ENCODE measurements around the gene CST8.

CST8 gene

GRCh38 chr20:23541776-23542175, 50.9 kb downstream of the CST8 start:
- no peaks in the 10 kb centered on the region for H3K9me2 ChIP-seq (replicated peaks; ENCODE audit: low read depth, low read length)
- TF ChIP-seq EZH2phosphoT487 (IDR thresholded peaks at IDR 0.05; ENCODE audit: borderline replicate concordance) (no peak), CTCF (conservative IDR thresholded peaks at IDR 0.05; ENCODE audit: low read length) (no peak)
- no peaks in the 10 kb centered on the region for H3K79me2 ChIP-seq (ENCODE audit: insufficient read depth, low read length)
- H3K9me3 ChIP-seq (ENCODE audit: insufficient read depth, low read depth, low read length) = no peaks in the 10 kb centered on the region
- H3K27me3 ChIP-seq (ENCODE audit: insufficient read depth, low read length, poor library complexity, severe bottlenecking) = no peaks in the 10 kb centered on the region
- H4K20me1 ChIP-seq (ENCODE audit: insufficient read depth, low read length, poor library complexity, severe bottlenecking) = no peaks in the 10 kb centered on the region
- H3K4me2 ChIP-seq (ENCODE audit: low read depth, low read length, poor library complexity, severe bottlenecking) = no peak overlapping the region
- H2AFZ ChIP-seq (ENCODE audit: low read length) = no peak overlapping the region
- H3K4me3 ChIP-seq (ENCODE audit: low read length, poor library complexity, severe bottlenecking) = no peak overlapping the region
- no peaks in the 10 kb centered on the region for H3K4me1 ChIP-seq (ENCODE audit: insufficient read depth, low read length, poor library complexity, severe bottlenecking)
- H3K36me3 ChIP-seq (ENCODE audit: insufficient read depth, low read length) = no peaks in the 10 kb centered on the region
- no peaks in the 10 kb centered on the region for H3F3A ChIP-seq (ENCODE audit: low read depth)
- H3K9ac ChIP-seq (ENCODE audit: low read depth, low read length, poor library complexity, severe bottlenecking) = no peak overlapping the region

- H2AFZ ChIP-seq (ENCODE audit: low read length) = no peak overlapping the region
- no peaks in the 10 kb centered on the region for H3K27me3 ChIP-seq (ENCODE audit: insufficient read depth, low read length, poor library complexity, severe bottlenecking)
- H3K4me3 ChIP-seq (ENCODE audit: low read length, poor library complexity, severe bottlenecking) = no peak overlapping the region
- no peaks in the 10 kb centered on the region for H3K9me3 ChIP-seq (ENCODE audit: insufficient read depth, low read depth, low read length)
- no peaks in the 10 kb centered on the region for H3F3A ChIP-seq (ENCODE audit: low read depth)
- H3K9me2 ChIP-seq (replicated peaks; ENCODE audit: low read depth, low read length) = no peaks in the 10 kb centered on the region
- H3K4me2 ChIP-seq (ENCODE audit: low read depth, low read length, poor library complexity, severe bottlenecking) = no peak overlapping the region
- no peaks in the 10 kb centered on the region for H4K20me1 ChIP-seq (ENCODE audit: insufficient read depth, low read length, poor library complexity, severe bottlenecking)
- H3K4me1 ChIP-seq (ENCODE audit: insufficient read depth, low read length, poor library complexity, severe bottlenecking) = no peaks in the 10 kb centered on the region
- no peak overlapping the region for H3K9ac ChIP-seq (ENCODE audit: low read depth, low read length, poor library complexity, severe bottlenecking)
- TF ChIP-seq CTCF (conservative IDR thresholded peaks at IDR 0.05; ENCODE audit: low read length) (no peak), EZH2phosphoT487 (IDR thresholded peaks at IDR 0.05; ENCODE audit: borderline replicate concordance) (no peak)
- H3K79me2 ChIP-seq (ENCODE audit: insufficient read depth, low read length) = no peaks in the 10 kb centered on the region
- no peaks in the 10 kb centered on the region for H3K36me3 ChIP-seq (ENCODE audit: insufficient read depth, low read length)
Observed at GRCh38 chr20:23542801-23543200, 51.9 kb downstream of the CST8 start.

GRCh38 chr20:23544133-23544532, 53.2 kb downstream of the CST8 start:
- no peaks in the 10 kb centered on the region for H3K4me1 ChIP-seq (ENCODE audit: insufficient read depth, low read length, poor library complexity, severe bottlenecking)

More at GRCh38 chr20:23544133-23544532, 53.2 kb downstream of the CST8 start:
- Histone ChIP-seq H4K20me1 (ENCODE audit: insufficient read depth, low read length, poor library complexity, severe bottlenecking) (no peaks in the 10 kb centered on the region), H2AFZ (ENCODE audit: low read length) (no peak overlapping the region), H3K79me2 (ENCODE audit: insufficient read depth, low read length) (no peaks in the 10 kb centered on the region), H3K9me3 (ENCODE audit: insufficient read depth, low read depth, low read length) (no peaks in the 10 kb centered on the region), H3K36me3 (ENCODE audit: insufficient read depth, low read length) (no peaks in the 10 kb centered on the region), H3K9me2 (replicated peaks; ENCODE audit: low read depth, low read length) (no peaks in the 10 kb centered on the region), H3K27me3 (ENCODE audit: insufficient read depth, low read length, poor library complexity, severe bottlenecking) (no peaks in the 10 kb centered on the region), H3K9ac (ENCODE audit: low read depth, low read length, poor library complexity, severe bottlenecking) (no peak overlapping the region), H3K4me3 (ENCODE audit: low read length, poor library complexity, severe bottlenecking) (no peak overlapping the region), H3F3A (ENCODE audit: low read depth) (no peaks in the 10 kb centered on the region), H3K4me2 (ENCODE audit: low read depth, low read length, poor library complexity, severe bottlenecking) (no peak overlapping the region)
- TF ChIP-seq EZH2phosphoT487 (IDR thresholded peaks at IDR 0.05; ENCODE audit: borderline replicate concordance) = no peak
- no peak for TF ChIP-seq CTCF (conservative IDR thresholded peaks at IDR 0.05; ENCODE audit: low read length)

Data from Loucy (cell line).